Bronchial smooth muscle cell (primary cell): ENCODE measurements around the gene SPINK6. TPM values are rescaled to one million over a fixed set of nuclear protein-coding genes. Genes with fewer than 3 reads are reported as not detected.

Experiments
- total RNA-seq: library from RNA; depleted of rRNA; stranded (reverse); fragments of >200 nt; gene quantifications from 2 replicates; pipeline ENCODE4 v1.2.1, GENCODE V29; 2014

The SPINK6 gene
- total RNA-seq, result not detected in 2 replicates

GRCh38 chr5:148202531-148203203, at the start of gene SPINK6:
SPINK6 (plus strand) TSS chr5:148203042; CDS start chr5:148203097, 55 bp downstream.

GRCh38 chr5:148168246-148168645, 34.6 kb upstream of the SPINK6 start, which contains the start of gene SPINK14:
SPINK14 (plus strand) TSS chr5:148168546; CDS start chr5:148169733, 1,187 bp downstream.

GRCh38 chr5:148238418-148238794, 35.6 kb downstream of the SPINK6 start, which contains the start of gene MARCOL:
MARCOL (plus strand) TSS chr5:148238525; CDS start chr5:148238598, 73 bp downstream.

Other genes with a start within 250 kb of the SPINK6 start
- gene SPINK5, start 139.1 kb upstream of the SPINK6 start, total RNA-seq, result under 0.01 and 0.09 TPM in 2 replicates
- gene SPINK14, start 34.5 kb upstream of the SPINK6 start, total RNA-seq, result not detected in 2 replicates
- gene MARCOL, start 35.5 kb downstream of the SPINK6 start, total RNA-seq, result not detected in 2 replicates
- not detected in 2 replicates for gene SPINK13, start 65.8 kb downstream of the SPINK6 start, total RNA-seq
- not detected in 2 replicates for gene SPINK7, start 109.4 kb downstream of the SPINK6 start, total RNA-seq
- gene SPINK9, start 132.5 kb downstream of the SPINK6 start, total RNA-seq, result not detected in 2 replicates
- 46.9 and 54.4 TPM in 2 replicates for gene FBXO38, start 180.9 kb downstream of the SPINK6 start, total RNA-seq